ENCODE results near the gene EIF4EBP2. TPM values are rescaled to one million over a fixed set of nuclear protein-coding genes. Genes with fewer than 3 reads are reported as not detected.
A peak's percentile ranks its signal among the peaks of the same experiment; 100 is the strongest.

Gene EIF4EBP2
- total and polyA plus RNA-seq, 2 of the 13 experiments (the other 11 are each of a cell fraction or from before 2014, with no cell fraction given) = 16.9 to 22.0 TPM

DNA sequence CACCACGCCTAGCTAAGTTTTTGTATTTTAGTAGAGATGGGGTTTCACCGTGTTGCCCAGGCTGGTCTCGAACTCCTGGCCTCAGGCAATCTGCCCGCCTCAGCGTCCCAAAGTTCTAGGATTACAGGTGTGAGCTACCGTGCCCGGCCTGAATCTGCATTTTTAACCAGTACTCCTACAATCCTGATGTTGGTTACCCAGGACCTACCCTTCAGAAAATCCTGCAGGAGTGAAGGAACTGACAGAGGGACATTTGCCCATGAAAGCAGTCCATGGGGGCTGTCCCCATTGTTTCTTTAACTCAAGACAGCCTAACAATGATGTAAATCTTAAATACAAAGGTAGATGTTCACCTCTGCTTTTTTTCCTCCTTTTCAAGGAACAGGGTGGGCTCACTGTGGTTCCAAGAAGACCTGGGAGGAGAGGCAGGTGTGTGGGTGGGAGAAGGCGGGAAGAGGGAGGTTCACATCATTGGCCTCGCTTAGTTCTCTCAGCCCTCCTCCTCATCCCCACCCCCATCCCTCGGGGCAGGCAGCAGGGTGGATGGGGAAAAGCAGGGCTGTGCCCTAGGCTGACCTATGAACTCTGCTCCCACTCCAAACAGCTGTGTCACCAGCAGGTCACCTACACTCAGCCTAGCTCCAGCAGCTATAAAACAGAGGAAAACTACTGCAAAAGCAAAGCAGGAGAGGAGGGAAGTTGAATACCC, 35.0 kb upstream of the EIF4EBP2 start (continued):
- TF ChIP-seq, protein P1, sequence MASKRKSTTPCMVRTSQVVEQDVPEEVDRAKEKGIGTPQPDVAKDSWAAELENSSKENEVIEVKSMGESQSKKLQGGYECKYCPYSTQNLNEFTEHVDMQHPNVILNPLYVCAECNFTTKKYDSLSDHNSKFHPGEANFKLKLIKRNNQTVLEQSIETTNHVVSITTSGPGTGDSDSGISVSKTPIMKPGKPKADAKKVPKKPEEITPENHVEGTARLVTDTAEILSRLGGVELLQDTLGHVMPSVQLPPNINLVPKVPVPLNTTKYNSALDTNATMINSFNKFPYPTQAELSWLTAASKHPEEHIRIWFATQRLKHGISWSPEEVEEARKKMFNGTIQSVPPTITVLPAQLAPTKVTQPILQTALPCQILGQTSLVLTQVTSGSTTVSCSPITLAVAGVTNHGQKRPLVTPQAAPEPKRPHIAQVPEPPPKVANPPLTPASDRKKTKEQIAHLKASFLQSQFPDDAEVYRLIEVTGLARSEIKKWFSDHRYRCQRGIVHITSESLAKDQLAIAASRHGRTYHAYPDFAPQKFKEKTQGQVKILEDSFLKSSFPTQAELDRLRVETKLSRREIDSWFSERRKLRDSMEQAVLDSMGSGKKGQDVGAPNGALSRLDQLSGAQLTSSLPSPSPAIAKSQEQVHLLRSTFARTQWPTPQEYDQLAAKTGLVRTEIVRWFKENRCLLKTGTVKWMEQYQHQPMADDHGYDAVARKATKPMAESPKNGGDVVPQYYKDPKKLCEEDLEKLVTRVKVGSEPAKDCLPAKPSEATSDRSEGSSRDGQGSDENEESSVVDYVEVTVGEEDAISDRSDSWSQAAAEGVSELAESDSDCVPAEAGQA (IDR thresholded peaks at IDR 0.05; ENCODE audit: low read depth) = no peak
- TF ChIP-seq, protein P1 (CRISPR knock-in tag; IDR thresholded peaks at IDR 0.05; ENCODE audit: borderline replicate concordance) = no peak
- no peak for TF ChIP-seq ZNF354B (CRISPR knock-in tag; IDR thresholded peaks at IDR 0.05)
- no peak for TF ChIP-seq NFYB (CRISPR knock-in tag; IDR thresholded peaks at IDR 0.05)
- no peak for TF ChIP-seq ZNF235 (CRISPR knock-in tag; IDR thresholded peaks at IDR 0.05; ENCODE audit: borderline replicate concordance)
- no peak for TF ChIP-seq ZNF296 (CRISPR knock-in tag; conservative IDR thresholded peaks at IDR 0.05)
- TF ChIP-seq ZSCAN12 (CRISPR knock-in tag; IDR thresholded peaks at IDR 0.05) = no peak
- TF ChIP-seq, protein P2, sequence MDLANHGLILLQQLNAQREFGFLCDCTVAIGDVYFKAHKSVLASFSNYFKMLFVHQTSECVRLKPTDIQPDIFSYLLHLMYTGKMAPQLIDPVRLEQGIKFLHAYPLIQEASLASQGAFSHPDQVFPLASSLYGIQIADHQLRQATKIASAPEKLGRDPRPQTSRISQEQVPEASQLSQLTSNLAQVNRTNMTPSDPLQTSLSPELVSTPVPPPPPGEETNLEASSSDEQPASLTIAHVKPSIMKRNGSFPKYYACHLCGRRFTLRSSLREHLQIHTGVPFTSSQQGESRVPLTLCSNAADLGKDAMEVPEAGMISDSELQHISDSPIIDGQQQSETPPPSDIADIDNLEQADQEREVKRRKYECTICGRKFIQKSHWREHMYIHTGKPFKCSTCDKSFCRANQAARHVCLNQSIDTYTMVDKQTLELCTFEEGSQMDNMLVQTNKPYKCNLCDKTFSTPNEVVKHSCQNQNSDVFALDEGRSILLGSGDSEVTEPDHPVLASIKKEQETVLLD (CRISPR knock-in tag; IDR thresholded peaks at IDR 0.05; ENCODE audit: low read depth) = no peak
- no peak for TF ChIP-seq ZNF260 (CRISPR knock-in tag; IDR thresholded peaks at IDR 0.05; ENCODE audit: borderline replicate concordance, low read depth)
- TF ChIP-seq PAX8 (CRISPR knock-in tag; IDR thresholded peaks at IDR 0.05; ENCODE audit: borderline replicate concordance) = no peak
- TF ChIP-seq, protein P3, sequence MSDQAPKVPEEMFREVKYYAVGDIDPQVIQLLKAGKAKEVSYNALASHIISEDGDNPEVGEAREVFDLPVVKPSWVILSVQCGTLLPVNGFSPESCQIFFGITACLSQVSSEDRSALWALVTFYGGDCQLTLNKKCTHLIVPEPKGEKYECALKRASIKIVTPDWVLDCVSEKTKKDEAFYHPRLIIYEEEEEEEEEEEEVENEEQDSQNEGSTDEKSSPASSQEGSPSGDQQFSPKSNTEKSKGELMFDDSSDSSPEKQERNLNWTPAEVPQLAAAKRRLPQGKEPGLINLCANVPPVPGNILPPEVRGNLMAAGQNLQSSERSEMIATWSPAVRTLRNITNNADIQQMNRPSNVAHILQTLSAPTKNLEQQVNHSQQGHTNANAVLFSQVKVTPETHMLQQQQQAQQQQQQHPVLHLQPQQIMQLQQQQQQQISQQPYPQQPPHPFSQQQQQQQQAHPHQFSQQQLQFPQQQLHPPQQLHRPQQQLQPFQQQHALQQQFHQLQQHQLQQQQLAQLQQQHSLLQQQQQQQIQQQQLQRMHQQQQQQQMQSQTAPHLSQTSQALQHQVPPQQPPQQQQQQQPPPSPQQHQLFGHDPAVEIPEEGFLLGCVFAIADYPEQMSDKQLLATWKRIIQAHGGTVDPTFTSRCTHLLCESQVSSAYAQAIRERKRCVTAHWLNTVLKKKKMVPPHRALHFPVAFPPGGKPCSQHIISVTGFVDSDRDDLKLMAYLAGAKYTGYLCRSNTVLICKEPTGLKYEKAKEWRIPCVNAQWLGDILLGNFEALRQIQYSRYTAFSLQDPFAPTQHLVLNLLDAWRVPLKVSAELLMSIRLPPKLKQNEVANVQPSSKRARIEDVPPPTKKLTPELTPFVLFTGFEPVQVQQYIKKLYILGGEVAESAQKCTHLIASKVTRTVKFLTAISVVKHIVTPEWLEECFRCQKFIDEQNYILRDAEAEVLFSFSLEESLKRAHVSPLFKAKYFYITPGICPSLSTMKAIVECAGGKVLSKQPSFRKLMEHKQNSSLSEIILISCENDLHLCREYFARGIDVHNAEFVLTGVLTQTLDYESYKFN (CRISPR knock-in tag; conservative IDR thresholded peaks at IDR 0.05) = peak; percentile 90
- TF ChIP-seq ZNF234 (CRISPR knock-in tag; conservative IDR thresholded peaks at IDR 0.05) = no peak
- TF ChIP-seq, protein P4, sequence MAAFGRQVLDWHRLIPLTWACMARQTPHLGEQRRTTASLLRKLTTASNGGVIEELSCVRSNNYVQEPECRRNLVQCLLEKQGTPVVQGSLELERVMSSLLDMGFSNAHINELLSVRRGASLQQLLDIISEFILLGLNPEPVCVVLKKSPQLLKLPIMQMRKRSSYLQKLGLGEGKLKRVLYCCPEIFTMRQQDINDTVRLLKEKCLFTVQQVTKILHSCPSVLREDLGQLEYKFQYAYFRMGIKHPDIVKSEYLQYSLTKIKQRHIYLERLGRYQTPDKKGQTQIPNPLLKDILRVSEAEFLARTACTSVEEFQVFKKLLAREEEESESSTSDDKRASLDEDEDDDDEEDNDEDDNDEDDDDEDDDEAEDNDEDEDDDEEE (CRISPR knock-in tag; IDR thresholded peaks at IDR 0.05) = no peak
- TF ChIP-seq THYN1 (CRISPR knock-in tag; IDR thresholded peaks at IDR 0.05; ENCODE audit: borderline replicate concordance, low read depth) = no peak
- TF ChIP-seq ZFP41 (CRISPR knock-in tag; IDR thresholded peaks at IDR 0.05; ENCODE audit: borderline replicate concordance) = no peak
- no peak for TF ChIP-seq CREB1 (IDR thresholded peaks at IDR 0.05)
- no peak for TF ChIP-seq CREB1 (CRISPR knock-in tag; IDR thresholded peaks at IDR 0.05)
- no peak for TF ChIP-seq TCF7L2 (IDR thresholded peaks at IDR 0.05; ENCODE audit: low read depth, low read length)
